ENCODE results near the gene DDX51.

- TF ChIP-seq ZFP3 (CRISPR knock-in tag; IDR thresholded peaks at IDR 0.05) (no peak), ESRRG (CRISPR knock-in tag; IDR thresholded peaks at IDR 0.05) (no peak), ZNF70 (CRISPR knock-in tag; IDR thresholded peaks at IDR 0.05) (no peak), SNAI2 (CRISPR knock-in tag; IDR thresholded peaks at IDR 0.05) (no peak), CSDC2 (CRISPR knock-in tag; IDR thresholded peaks at IDR 0.05) (no peak), OSR1 (CRISPR knock-in tag; IDR thresholded peaks at IDR 0.05) (no peak), TSHZ2 (CRISPR knock-in tag; IDR thresholded peaks at IDR 0.05) (no peak), ZNF8 (CRISPR knock-in tag; IDR thresholded peaks at IDR 0.05) (no peak)
Observed at GRCh38 chr12:132180648-132181546, 36.8 kb upstream of the DDX51 start.

Data from SK-N-SH treated with all-trans-retinoic acid at 6 μM for 48 hours (cell line).